ENCODE data around the gene PLA2G6. TPM values are rescaled to one million over a fixed set of nuclear protein-coding genes. Genes with fewer than 3 reads are reported as not detected.
"Not testable (repeated sequence)": the region's sequence is repeated elsewhere in the genome, so short reads cannot be mapped to it uniquely, and the experiment has no call there.

Gene PLA2G6
- total and polyA plus RNA-seq, 4 donors = 8.8 to 74.1 (median 25.4) TPM

- no peaks in the 10 kb centered on the region for H3K4me1 ChIP-seq (ENCODE audit: control insufficient read depth in 1 of 2, insufficient read depth in 2 of 2, low read length in 2 of 2)
- no peaks in the 10 kb centered on the region for H3K9me3 ChIP-seq (ENCODE audit: control insufficient read depth, low read length)
- no peak overlapping the region for H3K27ac ChIP-seq (ENCODE audit: low read depth in 1 of 2, low read length in 2 of 2)
- DNase-seq (no peak), ATAC-seq (ENCODE audit: low FRiP score) (no peak)
- 75 to 76% methylated on average over 3 of the region's 3 CpGs for WGBS, 2 donors
- H3K4me3 ChIP-seq (ENCODE audit: low read length in 2 of 2) = no peak overlapping the region
- intact Hi-C loops (cut with DNase I) = no loop called here
- H3K27me3 ChIP-seq (ENCODE audit: control insufficient read depth in 1 of 2, insufficient read depth in 2 of 2, low read length in 1 of 2) = no peaks in the 10 kb centered on the region
- H3K36me3 ChIP-seq (ENCODE audit: control insufficient read depth in 1 of 2, insufficient read depth in 2 of 2, low read length in 1 of 2) = no peaks in the 10 kb centered on the region
Observed at GRCh38 chr22:38189104-38189503, 7.5 kb upstream of the PLA2G6 start.

- Histone ChIP-seq H3K4me1 (ENCODE audit: control insufficient read depth in 1 of 2, insufficient read depth in 2 of 2, low read length in 2 of 2) (no peaks in the 10 kb centered on the region), H3K36me3 (ENCODE audit: control insufficient read depth in 1 of 2, insufficient read depth in 2 of 2, low read length in 1 of 2) (no peaks in the 10 kb centered on the region), H3K27ac (ENCODE audit: low read depth in 1 of 2, low read length in 2 of 2) (no peak overlapping the region), H3K27me3 (ENCODE audit: control insufficient read depth in 1 of 2, insufficient read depth in 2 of 2, low read length in 1 of 2) (no peaks in the 10 kb centered on the region), H3K9me3 (ENCODE audit: control insufficient read depth, low read length) (no peaks in the 10 kb centered on the region), H3K4me3 (ENCODE audit: low read length in 2 of 2) (no peak overlapping the region)
- ATAC-seq (ENCODE audit: low FRiP score) (no peak), DNase-seq (no peak)
- intact Hi-C loops (cut with DNase I) = no loop called here
- 71 to 77% methylated on average over 10 of the region's 10 CpGs for WGBS, 2 donors
Observed at GRCh38 chr22:38187413-38188212, 6.0 kb upstream of the PLA2G6 start.

- no peak overlapping the region for H3K27ac ChIP-seq (ENCODE audit: low read depth in 1 of 2, low read length in 2 of 2)
- no peaks in the 10 kb centered on the region for H3K36me3 ChIP-seq (ENCODE audit: control insufficient read depth in 1 of 2, insufficient read depth in 2 of 2, low read length in 1 of 2)
- H3K27me3 ChIP-seq (ENCODE audit: control insufficient read depth in 1 of 2, insufficient read depth in 2 of 2, low read length in 1 of 2) = no peaks in the 10 kb centered on the region
- H3K4me3 ChIP-seq (ENCODE audit: low read length in 2 of 2) = no peak overlapping the region
- no peaks in the 10 kb centered on the region for H3K9me3 ChIP-seq (ENCODE audit: control insufficient read depth, low read length)
- no peak for ATAC-seq (ENCODE audit: low FRiP score)
- 65 to 70% methylated on average over 5 of the region's 5 CpGs for WGBS, 2 donors
- H3K4me1 ChIP-seq (ENCODE audit: control insufficient read depth in 1 of 2, insufficient read depth in 2 of 2, low read length in 2 of 2) = no peaks in the 10 kb centered on the region
- no peak for DNase-seq
- intact Hi-C loops (cut with DNase I) = no loop called here
Observed at GRCh38 chr22:38186429-38186828, 4.8 kb upstream of the PLA2G6 start.

- no peaks in the 10 kb centered on the region for H3K9me3 ChIP-seq (ENCODE audit: control insufficient read depth, low read length)
- H3K4me3 ChIP-seq (ENCODE audit: low read length in 2 of 2) = no peak overlapping the region
- WGBS, 2 donors = 73 to 75% methylated on average over 7 of the region's 7 CpGs
- no peaks in the 10 kb centered on the region for H3K27me3 ChIP-seq (ENCODE audit: control insufficient read depth in 1 of 2, insufficient read depth in 2 of 2, low read length in 1 of 2)
- intact Hi-C loops (cut with DNase I) = loop anchor here in 1 of 2 donors (5.0 kb wide), 1 partner anchor 72 kb away; the partner anchor contains the start of gene BAIAP2L2
- ATAC-seq (ENCODE audit: low FRiP score) (no peak), DNase-seq (no peak)
- no peaks in the 10 kb centered on the region for H3K4me1 ChIP-seq (ENCODE audit: control insufficient read depth in 1 of 2, insufficient read depth in 2 of 2, low read length in 2 of 2)
- H3K27ac ChIP-seq (ENCODE audit: low read depth in 1 of 2, low read length in 2 of 2) = no peak overlapping the region
- no peaks in the 10 kb centered on the region for H3K36me3 ChIP-seq (ENCODE audit: control insufficient read depth in 1 of 2, insufficient read depth in 2 of 2, low read length in 1 of 2)
Observed at GRCh38 chr22:38184788-38185187, 3.2 kb upstream of the PLA2G6 start.

- intact Hi-C loops (cut with DNase I) = loop anchor here in 1 of 2 donors (5.0 kb wide), 1 partner anchor 69 kb away; the partner anchor contains the start of gene BAIAP2L2
- Histone ChIP-seq H3K27ac (ENCODE audit: low read depth in 1 of 2, low read length in 2 of 2) (peak overlapping the region in 1 of 2 donors; percentile 29), H3K4me3 (ENCODE audit: low read length in 2 of 2) (peak overlapping the region; percentile 32 to 53), H3K4me1 (ENCODE audit: control insufficient read depth in 1 of 2, insufficient read depth in 2 of 2, low read length in 2 of 2) (no peaks in the 10 kb centered on the region), H3K9me3 (ENCODE audit: control insufficient read depth, low read length) (no peaks in the 10 kb centered on the region), H3K27me3 (ENCODE audit: control insufficient read depth in 1 of 2, insufficient read depth in 2 of 2, low read length in 1 of 2) (no peaks in the 10 kb centered on the region), H3K36me3 (ENCODE audit: control insufficient read depth in 1 of 2, insufficient read depth in 2 of 2, low read length in 1 of 2) (no peaks in the 10 kb centered on the region)
- whole genome bisulfite sequencing, 2 donors = 19 to 23% methylated on average over 14 of the region's 14 CpGs
- peak; percentile 77 to 82 for DNase-seq
- peak; percentile 28 for ATAC-seq (ENCODE audit: low FRiP score)
Observed at GRCh38 chr22:38180841-38181452, 683 bp downstream of the PLA2G6 start.

GRCh38 chr22:38178605-38178937 is 3.1 kb downstream of the PLA2G6 start:
- ATAC-seq (ENCODE audit: low FRiP score); H3K27ac ChIP-seq (ENCODE audit: low read depth in 1 of 2, low read length in 2 of 2); H3K27me3 ChIP-seq (ENCODE audit: control insufficient read depth in 1 of 2, insufficient read depth in 2 of 2, low read length in 1 of 2); H3K4me1 ChIP-seq (ENCODE audit: control insufficient read depth in 1 of 2, insufficient read depth in 2 of 2, low read length in 2 of 2); H3K4me3 ChIP-seq (ENCODE audit: low read length in 2 of 2); intact Hi-C loops (cut with DNase I); H3K9me3 ChIP-seq (ENCODE audit: control insufficient read depth, low read length); H3K36me3 ChIP-seq (ENCODE audit: control insufficient read depth in 1 of 2, insufficient read depth in 2 of 2, low read length in 1 of 2): not testable (repeated sequence)
- peak in 1 of 2 donors; percentile 65 for DNase-seq
- WGBS, 2 donors = 97% methylated on average over 7 of the region's 7 CpGs

- intact Hi-C loops (cut with DNase I) = no loop called here
- Histone ChIP-seq H3K9me3 (ENCODE audit: control insufficient read depth, low read length) (no peaks in the 10 kb centered on the region), H3K4me3 (ENCODE audit: low read length in 2 of 2) (no peak overlapping the region), H3K27ac (ENCODE audit: low read depth in 1 of 2, low read length in 2 of 2) (peak overlapping the region in 1 of 2 donors; percentile 63), H3K27me3 (ENCODE audit: control insufficient read depth in 1 of 2, insufficient read depth in 2 of 2, low read length in 1 of 2) (no peaks in the 10 kb centered on the region), H3K4me1 (ENCODE audit: control insufficient read depth in 1 of 2, insufficient read depth in 2 of 2, low read length in 2 of 2) (no peaks in the 10 kb centered on the region), H3K36me3 (ENCODE audit: control insufficient read depth in 1 of 2, insufficient read depth in 2 of 2, low read length in 1 of 2) (no peaks in the 10 kb centered on the region)
- ATAC-seq (ENCODE audit: low FRiP score) (no peak), DNase-seq (peak; percentile 42 to 50)
- WGBS, 2 donors = 35 to 37% methylated on average over 15 of the region's 15 CpGs
Observed at GRCh38 chr22:38177926-38178604, 3.6 kb downstream of the PLA2G6 start.

GRCh38 chr22:38177571-38177925 is 4.1 kb downstream of the PLA2G6 start:
- H3K27ac ChIP-seq (ENCODE audit: low read depth in 1 of 2, low read length in 2 of 2) = peak overlapping the region in 1 of 2 donors; percentile 13
- 76 to 80% methylated on average over 9 of the region's 9 CpGs for WGBS, 2 donors
- intact Hi-C loops (cut with DNase I); H3K36me3 ChIP-seq (ENCODE audit: control insufficient read depth in 1 of 2, insufficient read depth in 2 of 2, low read length in 1 of 2); H3K9me3 ChIP-seq (ENCODE audit: control insufficient read depth, low read length); ATAC-seq (ENCODE audit: low FRiP score); H3K27me3 ChIP-seq (ENCODE audit: control insufficient read depth in 1 of 2, insufficient read depth in 2 of 2, low read length in 1 of 2); H3K4me1 ChIP-seq (ENCODE audit: control insufficient read depth in 1 of 2, insufficient read depth in 2 of 2, low read length in 2 of 2); H3K4me3 ChIP-seq (ENCODE audit: low read length in 2 of 2): not testable (repeated sequence)
- peak; percentile 16 to 55 for DNase-seq

Measured in aorta (tissue), 5 donors.